M059J (cell line): ENCODE data around the gene NUDT17. TPM values are rescaled to one million over a fixed set of nuclear protein-coding genes. Genes with fewer than 3 reads are reported as not detected.
"Not testable (repeated sequence)": the region's sequence is repeated elsewhere in the genome, so short reads cannot be mapped to it uniquely, and the experiment has no call there.

ENCODE experiments used
- DNase-seq: peaks from one replicate; pipeline ENCODE4 v3.0.0-alpha.2; 2012; ENCODE audit warnings: low read depth
- total RNA-seq: library from RNA; depleted of rRNA; stranded (reverse); fragments of >200 nt; shearing (Covaris generic); gene quantifications from 2 replicates; pipeline ENCODE4 v1.2.3, GENCODE V29; 2014; rRNA removed

The NUDT17 gene, protein sequence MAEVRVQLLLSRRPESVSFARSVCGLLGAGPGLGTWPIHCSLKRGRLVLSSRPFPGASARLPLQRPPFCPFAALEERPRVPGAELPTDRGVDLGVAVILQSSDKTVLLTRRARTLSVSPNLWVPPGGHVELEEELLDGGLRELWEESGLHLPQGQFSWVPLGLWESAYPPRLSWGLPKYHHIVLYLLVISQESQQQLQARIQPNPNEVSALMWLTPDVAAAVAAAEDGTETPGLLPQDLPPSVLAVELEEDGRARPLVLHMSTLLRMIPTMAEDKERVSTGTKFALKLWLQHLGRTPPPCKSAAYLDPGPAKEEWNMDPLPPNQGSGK
- 3.1 and 3.2 TPM in 2 replicates for total RNA-seq

GRCh38 chr1:145845514-145846161 is at the start of gene NUDT17:
NUDT17 (plus strand) TSS chr1:145845630; CDS start chr1:145845641, 11 bp downstream.
- peak; percentile 78 for DNase-seq

DNA sequence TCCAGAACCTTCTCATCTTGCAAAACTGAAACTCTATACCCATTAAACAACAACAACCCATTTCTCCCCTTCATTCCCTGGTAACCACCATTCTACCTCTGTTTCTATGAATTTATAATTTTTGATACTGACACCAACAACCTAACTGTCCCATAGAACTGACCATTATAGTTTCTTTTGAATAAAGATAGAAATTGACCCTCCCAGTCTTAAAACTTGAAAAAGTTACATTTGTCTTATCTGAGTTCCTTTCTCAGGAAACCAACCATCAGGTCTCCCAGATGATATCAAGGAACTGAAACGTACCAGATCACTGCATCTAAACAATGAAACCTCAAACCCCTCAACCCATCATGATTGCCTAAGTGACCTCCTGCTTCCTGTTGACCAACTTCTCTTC is 48.7 kb upstream of the NUDT17 start:
- no peak for DNase-seq

DNA sequence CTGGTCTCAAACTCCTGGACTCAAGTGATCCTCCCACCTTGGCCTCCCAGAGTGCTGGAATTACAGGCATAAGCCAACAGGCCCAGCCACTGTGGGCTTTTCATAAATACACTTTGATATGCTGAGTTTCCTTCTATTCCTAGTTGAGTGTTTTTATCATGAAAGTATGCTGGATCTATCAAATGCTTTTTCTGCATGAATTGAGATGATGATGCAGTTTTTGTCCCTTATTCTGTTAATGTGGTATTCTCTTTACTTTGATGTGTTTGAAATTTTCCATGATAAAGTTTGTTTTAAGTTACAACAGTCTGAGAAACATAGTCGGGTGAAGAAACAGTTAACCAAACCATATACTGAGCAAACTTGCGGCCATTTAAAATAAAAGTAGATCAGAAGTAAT is 45.6 kb upstream of the NUDT17 start:
- no peak for DNase-seq

GRCh38 chr1:145804235-145805045 is 41.0 kb upstream of the NUDT17 start:
- DNase-seq = no peak

DNA sequence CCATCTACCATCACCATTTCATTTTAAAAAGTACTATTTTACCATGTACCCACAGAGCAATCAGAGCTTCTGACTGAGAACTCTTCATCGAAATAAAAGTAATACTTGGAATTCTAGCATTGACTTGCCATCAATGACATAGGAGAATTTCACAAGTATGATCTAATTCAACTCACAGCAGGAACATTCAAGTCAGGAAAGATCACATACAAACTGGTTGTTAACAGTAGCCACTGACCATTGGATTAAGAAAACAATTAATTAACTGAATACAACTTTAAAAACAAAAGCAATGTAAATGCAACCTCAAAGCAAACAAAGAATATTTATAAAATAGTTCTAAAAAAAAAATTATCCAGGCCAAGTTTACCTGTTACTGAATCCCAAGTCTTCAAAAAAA is 40.4 kb upstream of the NUDT17 start:
- DNase-seq = no peak

DNA sequence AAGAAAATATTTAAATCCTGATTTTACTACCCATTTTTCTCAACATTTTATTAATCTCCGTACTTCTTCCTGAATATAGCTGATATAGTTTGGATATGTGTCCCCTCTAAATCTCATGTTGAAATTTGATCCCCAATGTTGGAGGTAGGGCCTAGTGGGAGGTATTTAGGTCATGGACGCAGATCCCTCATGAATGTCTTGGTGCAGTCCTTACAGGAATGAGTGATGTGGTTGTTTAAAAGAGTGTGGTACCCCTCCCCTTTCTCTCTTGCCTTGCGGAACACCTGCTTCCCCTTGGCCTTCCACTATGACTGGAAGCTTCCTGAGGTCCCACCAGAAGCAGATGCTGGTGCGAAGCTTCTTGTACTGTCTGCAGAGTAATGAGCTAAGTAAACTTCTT is 39.0 kb upstream of the NUDT17 start:
- DNase-seq = no peak

DNA sequence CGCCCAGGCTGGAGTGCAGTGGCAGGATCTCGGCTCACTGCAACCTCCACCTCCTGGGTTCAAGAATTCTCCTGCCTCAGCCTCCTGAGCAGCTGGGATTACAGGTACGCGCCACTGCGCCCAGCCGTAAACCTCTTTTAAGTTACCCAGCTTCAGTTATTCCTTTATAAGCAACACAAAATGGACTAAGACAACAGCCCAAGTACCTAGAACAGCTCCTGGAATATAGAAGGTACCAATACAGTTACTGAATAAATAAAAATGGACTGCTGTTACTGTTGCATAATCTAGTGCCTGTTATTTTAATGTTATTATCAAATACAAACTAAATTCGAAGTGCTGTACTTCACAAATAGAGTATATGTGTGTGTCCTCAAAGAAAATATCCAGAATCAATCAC is 38.6 kb upstream of the NUDT17 start:
- no peak for DNase-seq

DNA sequence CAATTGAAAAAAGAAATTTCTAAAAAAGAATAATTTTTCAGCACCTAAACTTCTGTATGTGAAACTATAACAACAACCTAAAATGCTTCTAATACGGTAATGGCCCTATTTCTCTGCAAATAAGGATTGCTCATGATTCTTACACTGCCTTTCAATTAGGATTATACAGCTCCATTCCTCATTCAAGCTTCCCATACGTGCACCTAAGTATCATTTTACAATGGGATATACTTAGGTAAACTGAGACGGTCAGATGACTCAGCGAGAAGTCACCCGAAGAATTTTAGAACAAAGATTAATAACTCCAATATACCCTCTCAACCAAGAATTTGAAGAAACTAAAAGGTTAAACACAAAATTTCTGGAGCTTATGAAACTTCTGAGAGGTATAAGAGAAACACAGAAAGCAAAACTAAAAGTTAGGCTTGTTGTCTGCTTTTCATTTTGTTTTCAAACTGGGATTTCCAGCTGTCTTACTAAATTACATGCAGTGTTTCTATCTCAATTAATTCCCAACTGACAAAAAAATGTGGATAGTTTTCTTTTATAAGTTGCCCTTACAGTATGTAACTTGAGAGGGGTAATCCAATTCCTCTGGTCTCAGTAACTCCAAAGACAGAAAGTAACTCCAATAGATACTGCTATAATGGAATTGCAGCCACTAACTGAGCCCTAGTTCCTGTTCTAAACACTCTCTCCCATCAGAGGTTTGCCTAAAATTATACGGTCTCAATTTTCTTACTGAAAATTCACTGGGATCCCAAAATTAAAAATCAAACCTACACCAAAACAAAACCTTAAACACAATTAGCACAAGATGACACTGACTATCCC is 32.2 kb upstream of the NUDT17 start:
- DNase-seq = peak; percentile 16

- peak; percentile 76 for DNase-seq
Measured at GRCh38 chr1:145818095-145818494, 27.3 kb upstream of the NUDT17 start.

- DNase-seq = not testable (repeated sequence)
Measured at GRCh38 chr1:145822779-145823331, 22.6 kb upstream of the NUDT17 start.

DNA sequence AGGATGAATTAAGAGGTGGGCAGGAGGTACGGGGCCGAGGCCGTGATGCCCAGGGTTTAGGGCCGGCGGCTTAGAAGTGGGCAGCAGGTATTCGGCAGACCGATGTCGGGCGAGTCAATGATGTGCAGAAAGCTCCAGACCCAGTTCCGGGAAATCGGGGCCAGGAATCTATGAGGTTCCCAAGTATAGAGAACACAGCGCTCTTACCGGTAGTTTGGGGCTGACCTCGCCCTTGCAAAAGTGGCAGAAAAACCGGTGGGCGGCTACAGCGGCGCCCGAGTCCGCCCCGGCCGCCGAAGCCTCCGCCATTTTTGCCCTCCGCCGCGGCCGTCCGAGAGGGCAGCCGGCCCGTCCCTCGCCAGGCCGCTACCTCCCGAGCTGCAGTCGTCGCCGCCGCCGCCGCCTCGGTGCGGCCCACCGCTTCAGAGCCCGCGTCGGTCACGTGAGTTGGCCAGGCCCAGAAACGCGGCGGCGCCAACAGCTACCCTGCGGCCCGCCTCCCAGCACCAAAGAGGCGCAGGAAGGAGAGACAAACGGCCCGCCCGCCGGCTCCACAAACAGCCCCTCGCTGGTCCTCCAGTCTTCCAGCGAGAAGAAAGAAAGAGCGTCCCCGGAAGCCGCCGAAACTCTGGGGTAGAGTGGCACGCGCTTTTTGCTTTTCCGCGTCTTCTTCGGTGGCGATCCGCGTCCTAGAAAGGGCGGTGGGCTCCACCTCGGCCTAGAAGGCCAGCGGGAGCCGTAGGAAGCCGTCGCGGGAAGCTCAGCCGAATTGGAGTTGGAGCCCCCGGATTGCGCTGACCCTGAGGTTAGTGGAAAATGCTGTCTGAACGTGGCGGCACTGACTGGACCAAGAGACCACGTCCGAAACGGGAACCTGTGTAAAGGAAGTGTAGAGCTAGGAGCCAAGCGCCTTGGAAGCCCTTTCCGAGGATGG is 21.6 kb upstream of the NUDT17 start, which contains the start of the genes POLR3C and RNF115:
Gene POLR3C, plus strand, starts transcription at position 636 of the 934 bp plus-strand sequence. CDS start 1,577 bp downstream, outside the sequence.
Gene RNF115, minus strand, starts transcription at position 531 of the 934 bp plus-strand sequence. Its CDS starts 222 bp downstream, at position 309.
- peak; percentile 94 for DNase-seq

GRCh38 chr1:145824499-145824842 is 21.0 kb upstream of the NUDT17 start:
- no peak for DNase-seq

DNA sequence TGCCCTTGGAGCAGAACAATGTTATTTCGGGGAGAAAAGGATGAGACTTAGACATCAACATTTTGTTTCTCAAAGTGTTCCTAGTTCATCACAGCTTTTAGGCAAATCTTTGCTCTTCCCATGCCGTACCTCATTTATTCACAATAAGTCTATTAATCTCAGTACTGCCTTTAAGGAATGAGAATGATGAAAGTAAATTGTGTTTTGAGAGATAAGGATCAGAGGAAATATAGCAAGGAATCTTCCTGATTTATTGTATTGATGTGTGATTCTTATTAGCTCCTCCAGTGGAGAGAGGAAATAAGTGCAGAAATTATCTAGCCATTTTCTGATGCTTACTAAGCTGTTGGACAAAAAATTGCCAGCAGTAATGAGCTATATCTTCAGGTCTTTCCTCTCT is 19.4 kb upstream of the NUDT17 start:
- no peak for DNase-seq

DNA sequence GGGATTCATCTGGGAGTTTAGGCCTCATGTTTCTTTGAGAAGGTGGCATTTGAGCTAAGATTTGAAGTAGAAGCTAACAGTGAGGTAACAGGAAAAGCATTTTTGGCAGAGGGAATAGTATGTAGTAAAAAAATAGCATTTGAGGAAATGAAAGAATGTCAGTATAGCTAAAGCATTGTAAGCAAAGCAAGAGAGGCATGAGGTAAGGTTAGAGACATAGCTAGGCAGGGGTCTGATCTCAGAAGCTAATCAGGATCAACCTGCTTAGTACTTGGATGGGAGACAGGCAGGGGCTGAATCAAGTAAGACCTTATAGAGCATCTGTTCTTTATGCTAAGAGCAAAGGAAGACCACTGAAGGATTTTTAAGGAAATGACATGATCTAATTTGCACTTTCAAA is 17.5 kb upstream of the NUDT17 start:
- DNase-seq = no peak

- no peak for DNase-seq
Measured at GRCh38 chr1:145828367-145829026, 16.9 kb upstream of the NUDT17 start.

GRCh38 chr1:145830810-145831209 is 14.6 kb upstream of the NUDT17 start:
- DNase-seq = not testable (repeated sequence)

GRCh38 chr1:145837656-145838055 is 7.8 kb upstream of the NUDT17 start:
- DNase-seq = peak; percentile 12

GRCh38 chr1:145843031-145843430 is 2.4 kb upstream of the NUDT17 start:
- DNase-seq = no peak

DNA sequence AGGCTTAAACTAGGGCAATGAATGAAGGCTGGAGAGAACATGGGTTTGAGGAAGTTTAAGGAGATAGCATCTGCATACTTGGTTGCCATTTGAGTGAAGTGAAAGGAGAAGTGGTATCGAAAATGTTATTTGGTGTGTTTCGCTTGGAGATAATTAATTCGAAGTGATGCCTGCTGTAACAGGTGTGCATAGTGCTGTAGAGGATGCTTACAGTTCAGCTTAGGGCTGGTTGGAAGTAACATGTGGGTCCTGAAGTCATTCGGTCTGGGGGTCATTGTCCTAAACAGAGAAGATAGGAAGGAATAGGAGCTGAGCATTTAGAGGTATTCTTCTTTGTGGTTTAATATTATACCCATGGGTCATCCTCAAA is 301 bp upstream of the NUDT17 start:
- no peak for DNase-seq
